Measurements from ENCODE around the gene RAMACL. TPM values are rescaled to one million over a fixed set of nuclear protein-coding genes. Genes with fewer than 3 reads are reported as not detected.

RAMACL gene
- total and polyA plus RNA-seq, 2 of the 4 experiments (the other 2 are of a cell fraction): 0.46 to 0.90 TPM

DNA sequence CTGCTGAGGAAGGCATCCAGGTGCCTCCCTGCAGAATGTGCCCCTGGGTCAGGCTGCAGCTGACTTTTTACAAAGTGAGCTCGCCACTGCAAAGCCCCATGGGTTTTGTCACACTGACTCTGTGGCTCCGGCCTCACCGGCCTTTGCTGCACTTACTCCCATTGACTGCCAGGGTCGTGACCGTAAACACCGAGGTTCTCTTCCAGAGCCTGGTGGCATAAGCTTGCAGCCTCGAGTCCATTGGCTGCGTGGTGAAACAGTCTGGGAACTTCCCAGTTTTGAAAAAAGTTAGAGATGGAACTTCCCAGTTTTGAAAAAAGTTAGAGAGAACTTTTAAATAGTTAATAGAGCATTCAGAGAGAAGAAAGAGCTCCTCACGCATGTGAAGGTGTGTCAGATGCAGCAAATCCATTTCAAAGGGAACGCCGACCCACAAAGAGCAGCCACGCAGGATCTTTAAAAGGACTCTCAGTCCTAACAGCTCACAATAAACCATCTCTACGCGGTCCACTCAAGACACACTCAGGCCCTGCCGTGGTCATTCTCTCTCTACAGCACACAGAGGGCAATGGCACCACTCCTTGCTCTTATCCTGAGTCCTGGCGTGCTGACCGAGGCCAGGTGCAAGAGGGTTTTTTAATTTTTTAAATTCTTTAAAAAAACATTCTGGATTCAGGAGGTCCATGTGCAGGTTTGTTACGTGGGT is 12.8 kb downstream of the RAMACL start:
- Histone ChIP-seq H2BK20ac (ENCODE audit: low read depth, low read length) (0 out of 2 replicates have a peak overlapping the region, but pooled peaks have one; percentile 47), H4K91ac (ENCODE audit: insufficient read depth, low read depth, low read length) (peak overlapping the region; percentile 88; the same call in 1 of the 2 replicates), H2BK15ac (ENCODE audit: low read depth, low read length) (no peak overlapping the region), H3K36me3 (ENCODE audit: control insufficient read depth, insufficient read depth, low read length) (peaks cover 2% of the 10 kb centered on the region; the same call in 1 of the 2 replicates), H3K4me2 (ENCODE audit: low read depth, low read length) (no peak overlapping the region), H2AFZ (replicated peaks; ENCODE audit: low read length, poor library complexity) (no peak overlapping the region), H3K4ac (ENCODE audit: low read depth, low read length) (peak overlapping the region; percentile 85), H3K9me1 (ENCODE audit: insufficient read depth, low read length) (peaks cover 7% of the 10 kb centered on the region; the same call in 1 of the 2 replicates), H2AK5ac (ENCODE audit: low read depth, low read length) (peak overlapping the region; percentile 66), H2BK120ac (ENCODE audit: low read depth, low read length) (0 out of 2 replicates have a peak overlapping the region, but pooled peaks have one; percentile 43), H3K56ac (ENCODE audit: extremely low read depth, insufficient read depth, low read length) (no peak overlapping the region), H4K8ac (ENCODE audit: low read depth in 2 of 2, low read length in 2 of 2) (peak overlapping the region; percentile 52 to 87; a peak in 3 of 4 replicates), H2AK9ac (replicated peaks; ENCODE audit: low read depth, low read length, poor library complexity) (no peak overlapping the region), H3K9ac (ENCODE audit: low read depth, low read length) (0 out of 2 replicates have a peak overlapping the region, but pooled peaks have one; percentile 9), H2BK5ac (ENCODE audit: low read depth, low read length, poor library complexity, severe bottlenecking) (no peak overlapping the region), H3K4me3 (ENCODE audit: insufficient read depth, low read depth, low read length) (no peak overlapping the region), H3K79me1 (ENCODE audit: low read depth in 1 of 2, low read length in 2 of 2) (peaks cover 30 to 42% of the 10 kb centered on the region in 2 experiments), H4K20me1 (ENCODE audit: insufficient read depth, low read length) (peaks cover 7% of the 10 kb centered on the region; the same call in 1 of the 2 replicates), H3K9me3 (ENCODE audit: control insufficient read depth, insufficient read depth, low read length) (no peaks in the 10 kb centered on the region), H3K14ac (replicated peaks; ENCODE audit: low read depth, low read length) (no peak overlapping the region), H3K18ac (ENCODE audit: low read depth, low read length) (peak overlapping the region; percentile 73), H3K4me1 (ENCODE audit: control insufficient read depth, insufficient read depth, low read length) (peaks cover 15% of the 10 kb centered on the region), H3K27me3 (ENCODE audit: control insufficient read depth, insufficient read depth, low read length) (no peaks in the 10 kb centered on the region), H3K27ac (ENCODE audit: insufficient read depth, low read length) (peak overlapping the region; percentile 88; the same call in 1 of the 2 replicates), H4K5ac (ENCODE audit: low read depth, low read length) (peak overlapping the region; percentile 91), H3K23ac (ENCODE audit: low read depth, low read length) (no peak overlapping the region)
- intact Hi-C loops (cut with micrococcal nuclease): loop anchor here (2.0 kb wide), 1 partner anchor 47 kb away; no protein-coding TSS in a partner anchor
- WGBS, 2 experiments (ENCODE audit: extremely low coverage in 2 of 2, insufficient read length in 1 of 2): 78% methylated on average over 6 of the region's 18 CpGs; no CpG with 5 or more reads in 1 of the 2 experiments
- DNase-seq (no peak), ATAC-seq (ENCODE audit: low read depth) (no peak)
- POLR2A ChIA-PET (ENCODE audit: unreplicated experiment): no interaction called here
- BruUV-seq (replicated peaks): no TSS peak
- in situ Hi-C loops (cut with MboI; ENCODE audit: low sequenced_read_pairs): no loop called here
- CTCF ChIA-PET: interaction anchor here (1.5 kb wide), 1 partner anchor 19 kb away, joined by 5 read pairs; no protein-coding TSS in a partner anchor
- dilution Hi-C loops (cut with HindIII; ENCODE audit: low sequenced_read_pairs, unreplicated experiment): no loop called here
- TF ChIP-seq POLR2A (IDR thresholded peaks at IDR 0.05; ENCODE audit: low read depth, low read length) (no peak), CHD1 (IDR thresholded peaks at IDR 0.05; ENCODE audit: low read depth, low read length) (no peak)

Data from IMR-90 (cell line).